DMS53 (cell line): ENCODE results near the gene BSG.

Source experiments
- DNase-seq: peaks from one replicate; lab custom pipeline; 2025; lab: John Stamatoyannopoulos, UW

The BSG gene

GRCh38 chr19:604355-604754 is 32.0 kb downstream of the BSG start:
- peak; percentile 54 for DNase-seq

DNA sequence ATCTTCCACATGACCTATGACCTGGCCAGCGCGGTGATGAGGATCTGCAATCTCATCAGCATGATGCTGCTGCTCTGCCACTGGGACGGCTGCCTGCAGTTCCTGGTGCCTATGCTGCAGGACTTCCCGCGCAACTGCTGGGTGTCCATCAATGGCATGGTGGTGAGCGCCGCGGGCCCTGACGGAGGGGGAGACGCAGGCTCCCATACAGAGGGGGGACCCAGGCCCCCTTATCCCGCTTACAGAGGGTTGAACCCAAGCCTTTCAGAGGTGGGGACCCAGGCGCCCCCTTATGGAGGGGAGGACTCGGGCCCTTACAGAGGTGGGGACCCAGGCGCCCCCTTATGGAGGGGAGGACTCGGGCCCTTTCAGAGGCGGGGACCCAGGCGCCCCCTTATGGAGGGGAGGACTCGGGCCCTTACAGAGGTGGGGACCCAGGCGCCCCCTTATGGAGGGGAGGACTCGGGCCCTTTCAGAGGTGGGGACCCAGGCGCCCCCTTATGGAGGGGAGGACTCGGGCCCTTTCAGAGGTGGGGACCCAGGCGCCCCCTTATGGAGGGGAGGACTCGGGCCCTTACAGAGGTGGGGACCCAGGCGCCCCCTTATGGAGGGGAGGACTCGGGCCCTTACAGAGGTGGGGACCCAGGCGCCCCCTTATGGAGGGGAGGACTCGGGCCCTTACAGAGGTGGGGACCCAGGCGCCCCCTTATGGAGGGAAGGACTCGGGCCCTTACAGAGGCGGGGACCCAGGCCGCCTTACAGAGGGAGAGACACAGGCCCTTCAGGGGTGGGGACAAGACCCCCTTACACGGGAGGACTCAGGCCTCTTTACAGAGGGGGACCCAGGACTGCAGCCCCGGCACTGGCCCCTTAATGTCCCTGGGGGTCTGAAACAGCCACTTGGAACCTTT is 32.9 kb downstream of the BSG start:
- peak; percentile 32 for DNase-seq

DNA sequence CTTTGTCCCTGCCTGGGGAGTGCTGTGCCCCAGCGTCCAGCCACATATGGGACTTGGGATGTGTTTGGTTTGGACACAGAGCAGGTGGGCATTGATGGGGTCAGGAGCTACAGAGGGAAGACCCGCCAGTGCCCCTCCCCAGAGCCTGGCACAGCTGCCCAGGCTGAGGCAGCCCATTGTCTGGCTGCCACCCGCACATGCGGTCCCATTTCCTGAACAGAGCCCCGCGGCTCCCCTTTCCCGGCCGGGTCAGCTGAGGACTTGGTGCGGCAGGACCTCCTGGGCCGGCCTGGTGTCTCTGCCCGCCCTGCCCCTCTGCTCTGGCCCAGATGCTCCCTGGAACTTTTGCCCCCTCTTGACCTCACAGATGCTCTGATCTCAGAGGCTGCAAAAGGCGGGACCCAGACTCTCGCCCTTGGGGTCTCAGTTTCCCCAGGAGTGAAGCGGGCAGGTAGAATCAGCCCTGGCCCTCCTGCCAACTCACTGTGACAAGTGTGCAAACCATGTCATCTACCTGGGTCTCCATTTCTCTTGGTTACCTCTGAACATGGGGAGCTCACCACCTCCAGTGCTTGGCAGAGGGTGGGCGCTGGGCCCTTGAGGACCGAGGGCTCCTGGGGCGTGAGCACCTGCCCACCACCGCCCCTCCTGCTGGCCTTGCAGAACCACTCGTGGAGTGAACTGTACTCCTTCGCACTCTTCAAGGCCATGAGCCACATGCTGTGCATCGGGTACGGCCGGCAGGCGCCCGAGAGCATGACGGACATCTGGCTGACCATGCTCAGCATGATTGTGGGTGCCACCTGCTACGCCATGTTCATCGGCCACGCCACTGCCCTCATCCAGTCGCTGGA is 35.1 kb downstream of the BSG start:
- DNase-seq: no peak

DNA sequence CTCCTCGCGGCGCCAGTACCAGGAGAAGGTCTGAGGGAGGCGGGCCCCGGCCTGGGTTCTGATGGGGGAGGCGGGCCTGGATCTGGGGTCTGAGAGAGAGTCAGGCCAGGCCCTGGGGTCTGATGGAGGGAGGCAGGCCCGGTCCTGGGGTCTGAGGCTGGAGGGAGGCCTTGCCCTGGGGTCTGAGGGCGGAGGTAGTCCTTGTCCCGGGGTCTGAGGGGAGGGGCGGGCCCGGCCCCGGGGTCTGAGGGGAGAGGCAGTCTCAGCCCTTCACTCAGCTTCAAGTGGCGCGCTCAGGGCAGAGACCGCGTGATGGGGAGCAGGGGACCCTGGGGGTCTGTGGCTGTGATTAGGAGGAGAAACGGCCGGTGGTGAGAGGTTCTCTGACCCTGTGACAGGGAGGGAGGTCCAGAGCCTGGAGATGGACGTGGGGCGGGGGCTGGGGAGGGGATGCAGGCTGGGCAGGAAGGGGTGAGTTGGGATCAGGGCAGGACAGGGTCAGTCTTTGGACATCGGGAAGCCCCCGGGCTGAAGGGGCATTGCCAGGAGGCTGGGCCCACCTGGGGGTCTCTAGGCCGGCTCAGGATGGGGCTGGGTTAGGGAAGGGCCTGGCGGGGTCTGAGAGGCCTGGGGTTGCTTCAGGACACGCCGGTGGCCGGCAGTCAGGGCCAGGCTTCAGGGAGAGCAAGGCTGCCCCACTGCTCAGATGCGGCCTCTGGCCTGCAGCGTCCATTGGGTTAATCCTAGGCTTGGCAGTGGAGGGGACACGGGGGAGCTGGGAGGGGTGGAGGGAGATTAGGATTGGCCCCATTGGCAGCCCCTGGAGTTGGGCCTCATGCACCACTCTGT is 36.0 kb downstream of the BSG start:
- DNase-seq: no peak

DNA sequence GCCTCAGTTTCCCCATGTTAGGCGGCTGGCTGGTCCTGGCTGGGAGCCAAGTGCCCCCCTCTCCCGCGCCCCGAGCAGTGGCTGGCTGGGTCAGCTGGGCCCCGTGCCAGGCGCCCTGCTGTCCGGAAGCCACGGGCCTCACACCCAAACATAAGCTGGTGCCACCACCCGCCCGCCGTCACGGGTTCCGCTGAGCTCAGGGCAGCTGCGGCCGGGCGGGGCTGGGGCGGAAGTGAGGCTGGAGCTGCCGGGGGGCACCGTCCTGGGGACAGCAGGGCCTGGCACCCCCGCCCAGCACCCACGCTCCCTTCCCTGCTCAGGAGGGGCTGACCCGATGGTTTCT is 36.6 kb downstream of the BSG start:
- peak; percentile 59 for DNase-seq

DNA sequence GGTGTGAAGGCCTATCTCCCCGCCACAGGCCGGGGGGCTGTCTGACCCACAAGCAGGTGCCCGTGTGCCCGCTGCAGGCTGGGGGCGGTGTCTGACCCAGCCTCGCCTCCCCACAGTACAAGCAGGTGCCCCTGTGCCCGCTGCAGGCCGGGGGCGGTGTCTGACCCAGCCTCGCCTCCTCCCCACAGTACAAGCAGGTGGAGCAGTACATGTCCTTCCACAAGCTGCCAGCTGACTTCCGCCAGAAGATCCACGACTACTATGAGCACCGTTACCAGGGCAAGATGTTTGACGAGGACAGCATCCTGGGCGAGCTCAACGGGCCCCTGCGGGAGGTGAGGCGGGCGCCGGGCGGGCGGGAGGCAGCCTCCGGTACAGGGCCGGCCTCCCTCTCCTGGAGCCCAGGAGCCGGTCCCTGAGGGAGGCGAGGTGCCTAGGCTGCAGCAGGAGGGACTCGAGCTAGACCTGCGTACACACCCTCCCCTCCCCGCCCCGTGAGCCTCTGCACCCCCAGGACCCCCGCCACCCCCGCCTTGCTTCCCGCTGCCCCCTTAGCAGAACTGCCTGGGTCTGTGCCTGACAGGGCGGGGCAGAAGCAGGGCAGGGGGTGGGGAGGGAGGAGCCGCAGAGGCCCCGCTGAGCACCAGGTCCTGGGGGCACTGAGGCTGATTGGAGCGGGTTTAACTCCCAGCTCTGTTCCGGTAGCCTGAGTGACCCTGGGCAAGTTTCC is 37.8 kb downstream of the BSG start:
- DNase-seq: no peak

GRCh38 chr19:610801-611480 is 38.5 kb downstream of the BSG start:
- DNase-seq: no peak

- no peak for DNase-seq
Observed at GRCh38 chr19:611481-611868, 39.1 kb downstream of the BSG start.

DNA sequence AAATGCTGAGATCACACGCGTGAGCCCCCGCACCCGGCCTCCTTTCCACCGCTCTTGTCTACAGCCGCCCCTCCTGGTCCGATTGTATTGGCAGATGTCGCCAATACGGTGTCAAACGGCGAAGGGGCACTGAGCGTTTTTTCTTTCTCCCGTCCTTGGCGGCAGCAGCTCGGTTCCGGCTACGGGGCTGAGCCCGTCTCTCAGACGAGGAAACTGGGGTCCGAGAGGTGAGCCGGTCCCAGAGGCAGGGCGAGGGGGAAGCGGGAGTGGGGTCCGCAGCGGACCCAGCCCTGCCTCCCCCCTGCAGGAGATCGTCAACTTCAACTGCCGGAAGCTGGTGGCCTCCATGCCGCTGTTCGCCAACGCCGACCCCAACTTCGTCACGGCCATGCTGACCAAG is 40.5 kb downstream of the BSG start:
- DNase-seq: no peak

GRCh38 chr19:613732-614567 is 41.6 kb downstream of the BSG start:
- DNase-seq: no peak

- peak; percentile 79 for DNase-seq
Observed at GRCh38 chr19:615619-616018, 43.2 kb downstream of the BSG start.

GRCh38 chr19:616062-616700 is 43.8 kb downstream of the BSG start:
- no peak for DNase-seq

GRCh38 chr19:616747-617526 is 44.5 kb downstream of the BSG start:
- DNase-seq: no peak

GRCh38 chr19:617551-618246 is 45.3 kb downstream of the BSG start:
- no peak for DNase-seq

- DNase-seq: no peak
Observed at GRCh38 chr19:618247-618619, 45.8 kb downstream of the BSG start.

GRCh38 chr19:618674-619285 is 46.4 kb downstream of the BSG start:
- no peak for DNase-seq

DNA sequence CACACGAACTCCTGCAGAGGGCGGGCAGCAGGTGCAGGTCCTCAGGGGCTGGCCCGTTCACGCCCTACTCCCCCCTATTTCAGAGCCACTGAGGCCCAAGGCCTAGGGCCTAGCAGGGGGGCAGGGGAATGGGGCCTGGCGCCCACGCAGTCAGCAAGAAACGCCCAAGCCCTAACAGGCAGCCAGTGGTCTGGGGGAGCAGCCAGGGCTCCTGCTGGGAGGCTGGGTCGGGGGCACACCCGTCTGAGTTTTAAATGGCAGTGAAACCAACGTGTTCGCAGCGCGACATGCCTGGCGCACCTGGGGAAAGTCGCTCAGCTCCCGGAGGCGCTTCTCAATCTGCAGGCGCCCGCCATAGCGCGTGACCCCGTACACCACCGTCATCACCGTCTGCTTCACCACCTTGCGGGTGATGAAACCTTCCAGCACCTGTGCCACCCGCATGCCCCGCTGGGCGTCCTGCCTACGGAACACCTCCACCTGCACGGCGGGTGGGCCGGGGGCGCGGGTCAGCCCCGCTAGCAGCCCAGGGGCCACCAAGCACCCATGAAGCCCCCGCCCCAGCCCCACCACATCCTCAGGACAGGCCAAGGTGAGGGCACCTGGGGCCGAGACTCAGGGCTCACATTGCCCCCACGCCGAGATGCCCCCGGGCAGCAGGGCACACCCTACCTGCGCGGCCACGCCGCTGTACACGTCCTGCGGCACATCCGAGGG is 47.0 kb downstream of the BSG start:
- DNase-seq: no peak
